Measurements from ENCODE around the gene PRKAR2B.

DNA sequence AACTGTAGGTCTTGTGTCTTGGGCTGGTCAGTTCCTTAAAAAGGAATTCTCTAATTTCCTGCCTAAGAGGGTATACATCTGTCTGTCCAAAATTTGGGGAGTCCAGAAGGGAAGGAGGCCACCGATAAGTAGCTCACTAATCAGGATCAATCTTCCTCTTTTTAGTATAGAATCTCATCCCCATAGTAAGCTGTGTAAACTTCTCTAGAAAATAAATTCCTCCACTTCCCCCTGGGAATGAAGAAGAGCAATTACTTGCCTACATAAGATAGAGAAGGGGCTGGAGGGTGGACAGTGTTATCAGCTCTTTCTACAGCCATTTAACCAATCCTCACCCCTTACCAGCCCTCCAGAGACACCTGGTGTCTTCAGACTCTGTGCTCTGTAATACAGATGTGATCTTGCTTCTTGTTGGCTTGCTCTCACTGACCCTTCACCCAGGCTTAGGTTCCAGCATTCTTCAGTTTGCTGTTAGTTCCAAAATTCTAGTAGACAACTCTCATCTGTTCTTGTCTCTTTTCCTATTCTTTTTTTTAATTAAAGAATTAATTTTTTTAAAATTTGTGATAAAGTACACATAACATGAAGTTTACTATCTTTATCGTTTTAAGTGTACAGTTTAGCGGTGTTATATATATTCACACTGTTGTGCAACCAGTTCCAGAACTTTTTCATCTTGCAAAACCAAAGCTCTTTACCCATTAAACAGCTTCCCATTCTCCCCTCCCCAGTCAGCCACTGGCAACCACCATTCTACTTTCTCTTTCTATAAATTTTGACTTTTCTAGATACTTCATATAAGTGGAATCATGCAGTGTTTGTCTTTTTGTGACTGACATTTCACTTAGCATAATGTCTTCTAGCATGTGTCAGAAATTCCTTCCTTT is 6.5 kb upstream of the PRKAR2B start:
- TF ChIP-seq POLR2A (IDR thresholded peaks at IDR 0.05; ENCODE audit: extremely low read depth, insufficient read length) (no peak), CTCF (IDR thresholded peaks at IDR 0.05; ENCODE audit: low read depth, low read length) (no peak)

Measured in NB4 (cell line).